B cell (primary cell): ENCODE data around the gene SRSF1. TPM values are rescaled to one million over a fixed set of nuclear protein-coding genes. Genes with fewer than 3 reads are reported as not detected.

Experiments used
- ATAC-seq: fragments of 200-7000 bp; cut with Tn5 transposase; one replicate; pipeline ENCODE4 v1.10.0; 2021; ENCODE audit warnings: low read depth, mild to moderate bottlenecking, moderate number of reproducible peaks, moderate library complexity
- CTCF ChIA-PET: fragments of 350-600 bp; sonication (Branson Sonifier 250); formaldehyde crosslinking; loops from one replicate; lab custom pipeline; 2021; ENCODE audit warnings: antibody characterized with exemption, inconsistent platforms; lab: Charles Lee
- POLR2A ChIA-PET: fragments of 350-600 bp; sonication (Branson Sonifier 250); formaldehyde crosslinking; loops from one replicate; lab custom pipeline; 2021; ENCODE audit warnings: antibody characterized with exemption; lab: Charles Lee
- DNase-seq: peaks from one replicate; pipeline ENCODE4 v3.0.0; 2013
- H2AFZ ChIP-seq: 2 replicates; pipeline ENCODE4 v1.6.1; 2012; ENCODE audit warnings: mild to moderate bottlenecking, low read depth, low read length; ENCODE audit not compliant: insufficient read depth, poor library complexity, severe bottlenecking
- H3K27ac ChIP-seq, 2 donors: 1 replicate in 1 of 2; 2 replicates in 1 of 2; pipeline ENCODE4 v1.5.1; 2012 to 2013; ENCODE audit warnings: low read length in 2 of 2, mild to moderate bottlenecking in 2 of 2, moderate library complexity in 1 of 2
- H3K27me3 ChIP-seq, 4 experiments: fragments of 200-600 bp in 1 of 4; sonication (generic) in 1 of 4; replicated peaks in 1 of 4; 1 replicate in 2 of 4; 2 replicates in 2 of 4; pipeline versions ENCODE4 v1.6.1 to v1.7.0; 2013 to 2016; ENCODE audit warnings: low read length in 3 of 4, mild to moderate bottlenecking in 2 of 4, mixed read lengths in 1 of 4, moderate library complexity in 1 of 4; ENCODE audit not compliant: insufficient read depth in 4 of 4, control insufficient read depth in 3 of 4; ENCODE audit errors: control extremely low read depth in 1 of 4
- H3K36me3 ChIP-seq, 2 experiments: replicated peaks in 1 of 2; 1 replicate in 1 of 2; 2 replicates in 1 of 2; pipeline versions ENCODE4 v1.6.1 to v1.7.1; 2013; ENCODE audit warnings: low read length in 1 of 2; ENCODE audit not compliant: insufficient read depth in 2 of 2, control insufficient read depth in 1 of 2; ENCODE audit errors: control extremely low read depth in 1 of 2, extremely low read depth in 1 of 2
- H3K4me1 ChIP-seq, 2 donors: fragments of 200-600 bp in 1 of 2; sonication (generic) in 1 of 2; 1 replicate in 1 of 2; 2 replicates in 1 of 2; pipeline versions ENCODE4 v1.5.1 to v1.6.1; 2013 to 2017; ENCODE audit warnings: low read length in 2 of 2; ENCODE audit not compliant: control insufficient read depth in 2 of 2, insufficient read depth in 2 of 2
- H3K4me2 ChIP-seq: replicated peaks from 2 replicates; pipeline ENCODE3; 2012; ENCODE audit warnings: mild to moderate bottlenecking, low read depth, low read length; ENCODE audit not compliant: poor library complexity, severe bottlenecking
- H3K4me3 ChIP-seq, 5 experiments: fragments of 200-600 bp in 1 of 5; sonication (generic) in 1 of 5; 1 replicate in 3 of 5; 2 replicates in 2 of 5; pipeline versions ENCODE4 v1.5.1 to v1.7.0; 2011 to 2016; ENCODE audit warnings: low read length in 4 of 5, mild to moderate bottlenecking in 4 of 5, low read depth in 2 of 5, control low read depth in 1 of 5, moderate library complexity in 1 of 5; ENCODE audit not compliant: insufficient read depth in 1 of 5; ENCODE audit errors: control extremely low read depth in 1 of 5, extremely low read depth in 1 of 5
- H3K79me2 ChIP-seq: fragments of 200-600 bp; sonication (generic); one replicate; pipeline ENCODE4 v1.6.0; 2016; ENCODE audit warnings: low read length; ENCODE audit not compliant: control insufficient read depth, insufficient read depth
- H3K9ac ChIP-seq: fragments of 200-600 bp; sonication (generic); 2 replicates; pipeline ENCODE4 v1.6.1; 2017; ENCODE audit warnings: mild to moderate bottlenecking, low read length, moderate library complexity
- H3K9me3 ChIP-seq, 3 donors: one replicate each; pipeline versions ENCODE4 v1.6.1 to v1.7.1; 2013; ENCODE audit warnings: low read length in 2 of 3; ENCODE audit not compliant: control insufficient read depth in 2 of 3, insufficient read depth in 1 of 3; ENCODE audit errors: control extremely low read depth in 1 of 3
- H4K20me1 ChIP-seq: 2 replicates; pipeline ENCODE4 v1.6.0; 2012; ENCODE audit warnings: mild to moderate bottlenecking, low read length; ENCODE audit not compliant: insufficient read depth, control insufficient read depth, poor library complexity, severe bottlenecking
- H3K27ac Mint-ChIP-seq: one replicate; pipeline ENCODE4 v1.8.0; 2021; ENCODE audit warnings: mixed read lengths
- H3K27me3 Mint-ChIP-seq: one replicate; pipeline ENCODE4 v1.8.0; 2021; ENCODE audit warnings: mixed read lengths
- H3K4me1 Mint-ChIP-seq: one replicate; pipeline ENCODE4 v1.8.0; 2021; ENCODE audit warnings: mixed read lengths
- H3K4me3 Mint-ChIP-seq: one replicate; pipeline ENCODE4 v1.8.0; 2021; ENCODE audit warnings: mixed read lengths
- H3K9me3 Mint-ChIP-seq: one replicate; pipeline ENCODE4 v1.8.0; 2022; ENCODE audit warnings: mixed read lengths; ENCODE audit not compliant: insufficient read depth
- EZH2 ChIP-seq: IDR thresholded peaks from 2 replicates; pipeline ENCODE4 v1.6.1; 2012; ENCODE audit warnings: borderline replicate concordance, low read depth, mild to moderate bottlenecking, moderate library complexity, low read length; ENCODE audit not compliant: insufficient read depth, poor library complexity, severe bottlenecking
- WGBS: methylation state at CpG from one replicate; pipeline ENCODE4 v1.1.5; 2013; ENCODE audit warnings: missing lambda C conversion rate; ENCODE audit not compliant: insufficient coverage; 5-methylcytosine and 5-hydroxymethylcytosine counted together
- intact Hi-C: fragments of 100-400 bp; cut with micrococcal nuclease; formaldehyde crosslinking; loops from one replicate; pipeline ENCODE4 v1.10.0; 2022
- polyA plus RNA-seq: library from polyadenylated mRNA; depleted of rRNA; stranded (reverse); fragments of >200 nt; gene quantifications from 2 replicates; pipeline ENCODE4 v1.2.3, GENCODE V29; 2012
- total RNA-seq, 2 donors: library from RNA; stranded (reverse); fragments of 120-200 nt in 1 of 2; gene quantifications; 1 replicate in 1 of 2; 2 replicates in 1 of 2; pipeline versions ENCODE4 v1.2.3 to v1.2.4, GENCODE V29; 2013 to 2022
- TF ChIP-seq, protein P1 (sequence below): fragments of 200-600 bp; IDR thresholded peaks from one replicate; pipeline ENCODE4 v1.8.0; 2022; ENCODE audit warnings: antibody characterized with exemption, mild to moderate bottlenecking

SRSF1 gene
- total and polyA plus RNA-seq, 2 donors (not counting 1 experiment from before 2014, with no cell fraction given) = 163 to 250 TPM

DNA sequence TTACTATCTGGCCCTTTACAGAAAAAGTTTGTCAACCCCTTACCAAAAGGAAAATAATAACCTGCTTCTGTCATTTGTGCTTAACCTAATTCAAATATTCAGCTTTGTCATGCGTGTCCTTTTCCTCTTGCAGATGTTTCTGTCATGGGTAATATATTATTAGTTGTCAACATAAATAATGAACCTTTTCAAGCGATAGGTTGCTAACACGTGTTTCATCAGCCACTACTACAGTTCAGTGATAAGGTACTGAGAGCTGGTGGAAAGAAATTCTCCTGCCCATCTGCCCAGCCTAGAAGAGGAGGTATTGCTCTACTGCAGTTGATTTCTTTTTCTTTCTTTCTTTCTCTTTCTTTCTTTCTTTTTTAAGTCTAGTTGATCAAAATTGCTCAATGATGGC is 12.0 kb upstream of the SRSF1 start:
- CTCF ChIA-PET = no interaction called here
- H3K4me3 ChIP-seq = no peak overlapping the region
- DNase-seq = no peak
- TF ChIP-seq, protein P1, sequence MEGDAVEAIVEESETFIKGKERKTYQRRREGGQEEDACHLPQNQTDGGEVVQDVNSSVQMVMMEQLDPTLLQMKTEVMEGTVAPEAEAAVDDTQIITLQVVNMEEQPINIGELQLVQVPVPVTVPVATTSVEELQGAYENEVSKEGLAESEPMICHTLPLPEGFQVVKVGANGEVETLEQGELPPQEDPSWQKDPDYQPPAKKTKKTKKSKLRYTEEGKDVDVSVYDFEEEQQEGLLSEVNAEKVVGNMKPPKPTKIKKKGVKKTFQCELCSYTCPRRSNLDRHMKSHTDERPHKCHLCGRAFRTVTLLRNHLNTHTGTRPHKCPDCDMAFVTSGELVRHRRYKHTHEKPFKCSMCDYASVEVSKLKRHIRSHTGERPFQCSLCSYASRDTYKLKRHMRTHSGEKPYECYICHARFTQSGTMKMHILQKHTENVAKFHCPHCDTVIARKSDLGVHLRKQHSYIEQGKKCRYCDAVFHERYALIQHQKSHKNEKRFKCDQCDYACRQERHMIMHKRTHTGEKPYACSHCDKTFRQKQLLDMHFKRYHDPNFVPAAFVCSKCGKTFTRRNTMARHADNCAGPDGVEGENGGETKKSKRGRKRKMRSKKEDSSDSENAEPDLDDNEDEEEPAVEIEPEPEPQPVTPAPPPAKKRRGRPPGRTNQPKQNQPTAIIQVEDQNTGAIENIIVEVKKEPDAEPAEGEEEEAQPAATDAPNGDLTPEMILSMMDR = no peak
- TF ChIP-seq EZH2 = no peak
- intact Hi-C loops = no loop called here
- ATAC-seq = no peak
- no peaks in the 10 kb centered on the region for H4K20me1 ChIP-seq
- peaks cover 0 to 5% (median 1%) of the 10 kb centered on the region in 4 experiments for H3K27me3 ChIP-seq
- Mint-ChIP-seq H3K9me3 (no peaks in the 10 kb centered on the region), H3K4me1 (no peaks in the 10 kb centered on the region), H3K27me3 (peaks cover 20% of the 10 kb centered on the region), H3K4me3 (no peak overlapping the region), H3K27ac (no peak overlapping the region)
- POLR2A ChIA-PET = no interaction called here
- no peak overlapping the region for H2AFZ ChIP-seq
- no peak overlapping the region for H3K27ac ChIP-seq
- no CpG with 5 or more reads among the region's 3 CpGs for WGBS
- H3K36me3 ChIP-seq = no peaks in the 10 kb centered on the region
- no peak overlapping the region for H3K9ac ChIP-seq
- no peaks in the 10 kb centered on the region for H3K9me3 ChIP-seq
- no peak overlapping the region for H3K4me2 ChIP-seq
- H3K79me2 ChIP-seq = no peaks in the 10 kb centered on the region
- no peaks in the 10 kb centered on the region for H3K4me1 ChIP-seq

DNA sequence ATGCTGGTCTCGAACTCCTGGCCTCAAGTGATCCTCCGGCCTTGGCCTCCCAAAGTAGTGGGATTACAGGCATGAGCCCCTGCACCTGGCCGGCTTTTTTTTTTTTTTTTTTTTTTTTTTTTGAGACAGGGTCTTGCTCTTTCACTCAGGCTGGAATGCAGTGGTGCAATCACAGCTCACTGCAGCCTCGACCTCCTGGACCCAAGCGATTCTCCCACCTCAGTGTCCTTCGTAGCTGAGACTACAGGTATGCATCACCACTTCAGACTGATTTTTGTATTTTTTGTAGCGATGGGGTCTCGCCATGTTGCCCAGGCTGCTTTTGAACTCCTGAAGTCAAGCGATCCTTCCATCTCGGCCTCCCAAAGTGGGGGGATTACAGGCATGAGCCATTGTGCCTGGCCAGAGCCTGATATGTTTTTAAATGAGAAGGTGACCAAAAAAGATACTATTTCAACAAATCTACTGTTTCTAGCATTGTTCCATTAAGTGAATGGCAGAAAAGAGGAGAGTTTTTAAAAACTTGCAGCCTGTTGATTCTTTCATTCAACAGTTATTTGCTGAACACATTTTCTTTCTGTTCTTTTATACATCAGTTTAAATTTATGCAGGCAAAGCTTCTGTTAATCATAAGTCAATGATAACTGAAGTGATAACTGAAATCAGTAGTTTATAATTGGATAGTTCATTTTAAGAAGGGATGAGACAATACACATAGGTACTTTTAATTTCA is 3.2 kb upstream of the SRSF1 start:
- H4K20me1 ChIP-seq = peaks cover 15% of the 10 kb centered on the region
- H3K4me2 ChIP-seq = no peak overlapping the region
- POLR2A ChIA-PET = interaction anchor here (0.7 to 1.1 kb wide), 2 partner anchors 22 to 1776 kb away, joined by 4 to 16 read pairs; partner anchors contain the start of gene VEZF1
- H3K27ac Mint-ChIP-seq = no peak overlapping the region
- H3K4me1 Mint-ChIP-seq = peaks cover 25% of the 10 kb centered on the region
- no peaks in the 10 kb centered on the region for H3K27me3 Mint-ChIP-seq
- H3K27ac ChIP-seq = no peak overlapping the region
- no peak overlapping the region for H3K4me3 ChIP-seq
- CTCF ChIA-PET = interaction anchor here (1.0 to 1.9 kb wide), 2 partner anchors 11 to 103 kb away, joined by 4 to 10 read pairs; no protein-coding TSS in a partner anchor
- H3K4me3 Mint-ChIP-seq = no peak overlapping the region
- peaks cover 15% of the 10 kb centered on the region in 2 donors for H3K4me1 ChIP-seq
- H3K79me2 ChIP-seq = peaks cover 18% of the 10 kb centered on the region
- DNase-seq (no peak), ATAC-seq (no peak)
- no peaks in the 10 kb centered on the region for H3K27me3 ChIP-seq
- peaks cover 0 to 1% (median 0%) of the 10 kb centered on the region in 3 donors for H3K9me3 ChIP-seq
- H3K36me3 ChIP-seq = peaks cover 0 to 8% of the 10 kb centered on the region in 2 experiments
- 97% methylated on average over 8 of the region's 10 CpGs for WGBS
- no peak overlapping the region for H2AFZ ChIP-seq
- H3K9me3 Mint-ChIP-seq = no peaks in the 10 kb centered on the region
- intact Hi-C loops = no loop called here
- H3K9ac ChIP-seq = no peak overlapping the region
- TF ChIP-seq, protein P1 = no peak
- no peak for TF ChIP-seq EZH2
